ENCODE measurements around the gene RCN2.
A peak's percentile ranks its signal among the peaks of the same experiment; 100 is the strongest.

The RCN2 gene

DNA sequence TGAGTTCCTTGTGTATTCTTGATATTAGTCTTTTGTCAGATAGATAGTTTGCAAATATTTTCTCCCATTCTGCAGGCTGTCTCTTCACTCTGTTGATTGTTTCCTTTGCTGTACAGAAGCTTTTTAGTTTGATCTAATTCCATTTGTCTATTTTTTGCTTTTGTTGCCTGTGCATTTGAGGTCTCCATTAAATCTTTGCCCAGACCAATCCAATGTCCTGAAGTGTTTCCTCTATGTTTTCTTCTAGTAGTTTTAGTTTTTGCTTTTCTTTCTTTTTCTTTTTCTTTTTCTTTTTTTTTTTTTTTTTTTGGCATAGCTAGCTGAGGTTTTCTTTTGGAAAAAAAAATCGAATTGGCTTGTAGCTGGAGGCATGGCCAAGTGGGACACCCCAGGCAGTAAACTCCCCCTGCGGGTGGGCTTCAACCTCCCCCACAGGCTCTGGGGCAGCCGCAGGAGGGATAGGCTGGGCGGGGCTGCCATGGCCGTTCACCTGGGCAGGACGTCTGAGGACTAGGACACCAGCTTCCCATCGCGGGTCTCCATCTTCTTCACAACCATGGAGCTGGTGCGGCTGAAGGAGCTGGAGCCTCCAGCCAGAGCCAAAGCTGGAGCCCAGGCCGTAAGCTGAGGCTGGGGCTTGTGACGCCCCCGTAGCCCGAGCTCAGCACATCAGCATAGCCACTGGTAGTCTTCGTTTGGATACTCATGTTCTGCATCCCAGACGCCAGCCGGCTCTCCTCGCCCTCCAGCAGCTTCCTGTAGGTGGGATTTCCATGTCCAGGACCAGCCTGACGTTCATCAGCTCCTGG is 47.2 kb downstream of the RCN2 start:
- peaks cover 0 to 25% (median 9%) of the 10 kb centered on the region in 4 experiments for H3K4me1 ChIP-seq (ENCODE audit: control extremely low read depth in 1 of 4, control insufficient read depth in 4 of 4, insufficient read depth in 4 of 4, low read length in 3 of 4)
- no peak overlapping the region for H3K4me3 ChIP-seq (ENCODE audit: control insufficient read depth in 1 of 7, extremely low read depth in 1 of 7, insufficient read depth in 4 of 7, low read depth in 2 of 7, low read length in 6 of 7)
- H3K9me3 ChIP-seq (ENCODE audit: control extremely low read depth in 1 of 5, control insufficient read depth in 4 of 5, insufficient read depth in 2 of 5, low read depth in 1 of 5, low read length in 4 of 5): peaks cover 0 to 3% (median 0%) of the 10 kb centered on the region in 5 experiments
- H3K36me3 ChIP-seq (ENCODE audit: control insufficient read depth in 4 of 4, insufficient read depth in 4 of 4, low read length in 3 of 4): no peaks in the 10 kb centered on the region
- no peak overlapping the region for H3K27ac ChIP-seq (ENCODE audit: insufficient read depth in 1 of 2, low read depth in 1 of 2, low read length in 2 of 2, poor library complexity in 1 of 2, severe bottlenecking in 2 of 2)
- ChIA-PET POLR2A (interaction anchor here (0.6 to 1.2 kb wide), 2 partner anchors 9 to 14 kb away, joined by 3 to 5 read pairs; no protein-coding TSS in a partner anchor), CTCF (interaction anchor here (1.1 to 19.0 kb wide), 6 partner anchors 9 to 51 kb away, joined by 3 to 269 read pairs (median 4); no protein-coding TSS in a partner anchor)
- no peaks in the 10 kb centered on the region for H3K27me3 ChIP-seq (replicated peaks in 2 of 5; ENCODE audit: control insufficient read depth in 4 of 5, insufficient read depth in 5 of 5, low read length in 4 of 5)
- WGBS (ENCODE audit: insufficient coverage): 93% methylated on average over 13 of the region's 18 CpGs
- DNase-seq: no peak

- DNase-seq: no peak
- Histone ChIP-seq H3K4me3 (ENCODE audit: control insufficient read depth in 1 of 7, extremely low read depth in 1 of 7, insufficient read depth in 4 of 7, low read depth in 2 of 7, low read length in 6 of 7) (no peak overlapping the region), H3K27ac (ENCODE audit: insufficient read depth in 1 of 2, low read depth in 1 of 2, low read length in 2 of 2, poor library complexity in 1 of 2, severe bottlenecking in 2 of 2) (no peak overlapping the region), H3K36me3 (ENCODE audit: control insufficient read depth in 4 of 4, insufficient read depth in 4 of 4, low read length in 3 of 4) (no peaks in the 10 kb centered on the region), H3K9me3 (ENCODE audit: control extremely low read depth in 1 of 5, control insufficient read depth in 4 of 5, insufficient read depth in 2 of 5, low read depth in 1 of 5, low read length in 4 of 5) (peaks cover 0 to 3% (median 0%) of the 10 kb centered on the region in 5 experiments), H3K4me1 (ENCODE audit: control extremely low read depth in 1 of 4, control insufficient read depth in 4 of 4, insufficient read depth in 4 of 4, low read length in 3 of 4) (peaks cover 1 to 30% (median 14%) of the 10 kb centered on the region in 4 experiments), H3K27me3 (replicated peaks in 2 of 5; ENCODE audit: control insufficient read depth in 4 of 5, insufficient read depth in 5 of 5, low read length in 4 of 5) (no peaks in the 10 kb centered on the region)
- WGBS (ENCODE audit: insufficient coverage): 97% methylated on average over 23 of the region's 23 CpGs
- CTCF ChIA-PET: interaction anchor here (1.1 to 19.0 kb wide), 7 partner anchors 10 to 50 kb away, joined by 3 to 269 read pairs (median 4); no protein-coding TSS in a partner anchor
- POLR2A ChIA-PET: interaction anchor here (1.2 kb wide), 1 partner anchor 9 kb away, joined by 3 read pairs; no protein-coding TSS in a partner anchor
Measured at GRCh38 chr15:76979331-76979925, 47.9 kb downstream of the RCN2 start.

- H3K27ac ChIP-seq (ENCODE audit: insufficient read depth in 1 of 2, low read depth in 1 of 2, low read length in 2 of 2, poor library complexity in 1 of 2, severe bottlenecking in 2 of 2): no peak overlapping the region
- no peaks in the 10 kb centered on the region for H3K36me3 ChIP-seq (ENCODE audit: control insufficient read depth in 4 of 4, insufficient read depth in 4 of 4, low read length in 3 of 4)
- no peaks in the 10 kb centered on the region for H3K27me3 ChIP-seq (replicated peaks in 2 of 5; ENCODE audit: control insufficient read depth in 4 of 5, insufficient read depth in 5 of 5, low read length in 4 of 5)
- H3K4me1 ChIP-seq (ENCODE audit: control extremely low read depth in 1 of 4, control insufficient read depth in 4 of 4, insufficient read depth in 4 of 4, low read length in 3 of 4): peaks cover 1 to 30% (median 14%) of the 10 kb centered on the region in 4 experiments
- no peak for DNase-seq
- ChIA-PET POLR2A (no interaction called here), CTCF (interaction anchor here (1.1 to 19.0 kb wide), 8 partner anchors 9 to 49 kb away, joined by 3 to 269 read pairs (median 4); no protein-coding TSS in a partner anchor)
- WGBS (ENCODE audit: insufficient coverage): 97% methylated on average over 6 of the region's 7 CpGs
- H3K9me3 ChIP-seq (ENCODE audit: control extremely low read depth in 1 of 5, control insufficient read depth in 4 of 5, insufficient read depth in 2 of 5, low read depth in 1 of 5, low read length in 4 of 5): peaks cover 0 to 3% (median 0%) of the 10 kb centered on the region in 5 experiments
- H3K4me3 ChIP-seq (ENCODE audit: control insufficient read depth in 1 of 7, extremely low read depth in 1 of 7, insufficient read depth in 4 of 7, low read depth in 2 of 7, low read length in 6 of 7): no peak overlapping the region
Measured at GRCh38 chr15:76979996-76980520, 48.5 kb downstream of the RCN2 start.

GRCh38 chr15:76982356-76982755 is 50.8 kb downstream of the RCN2 start:
- no peak for DNase-seq
- 97% methylated on average over 8 of the region's 9 CpGs for WGBS (ENCODE audit: insufficient coverage)
- POLR2A ChIA-PET: no interaction called here

GRCh38 chr15:76982756-76983155 is 51.2 kb downstream of the RCN2 start:
- ChIA-PET CTCF (interaction anchor here (3.1 to 19.0 kb wide), 2 partner anchors 9 to 47 kb away, joined by 22 to 269 read pairs; no protein-coding TSS in a partner anchor), POLR2A (no interaction called here)
- Histone ChIP-seq H3K9me3 (ENCODE audit: control extremely low read depth in 1 of 5, control insufficient read depth in 4 of 5, insufficient read depth in 2 of 5, low read depth in 1 of 5, low read length in 4 of 5) (peaks cover 0 to 3% (median 0%) of the 10 kb centered on the region in 5 experiments), H3K27ac (ENCODE audit: insufficient read depth in 1 of 2, low read depth in 1 of 2, low read length in 2 of 2, poor library complexity in 1 of 2, severe bottlenecking in 2 of 2) (no peak overlapping the region), H3K4me3 (ENCODE audit: control insufficient read depth in 1 of 7, extremely low read depth in 1 of 7, insufficient read depth in 4 of 7, low read depth in 2 of 7, low read length in 6 of 7) (no peak overlapping the region), H3K4me1 (ENCODE audit: control extremely low read depth in 1 of 4, control insufficient read depth in 4 of 4, insufficient read depth in 4 of 4, low read length in 3 of 4) (peaks cover 1 to 26% (median 9%) of the 10 kb centered on the region in 4 experiments), H3K36me3 (ENCODE audit: control insufficient read depth in 4 of 4, insufficient read depth in 4 of 4, low read length in 3 of 4) (no peaks in the 10 kb centered on the region), H3K27me3 (replicated peaks in 2 of 5; ENCODE audit: control insufficient read depth in 4 of 5, insufficient read depth in 5 of 5, low read length in 4 of 5) (no peaks in the 10 kb centered on the region)
- no peak for DNase-seq
- 100% methylated on average over 5 of the region's 6 CpGs for WGBS (ENCODE audit: insufficient coverage)

More at GRCh38 chr15:76982356-76982755, 50.8 kb downstream of the RCN2 start:
- Histone ChIP-seq H3K27me3 (replicated peaks in 2 of 5; ENCODE audit: control insufficient read depth in 4 of 5, insufficient read depth in 5 of 5, low read length in 4 of 5) (no peaks in the 10 kb centered on the region), H3K9me3 (ENCODE audit: control extremely low read depth in 1 of 5, control insufficient read depth in 4 of 5, insufficient read depth in 2 of 5, low read depth in 1 of 5, low read length in 4 of 5) (peaks cover 0 to 3% (median 0%) of the 10 kb centered on the region in 5 experiments), H3K27ac (ENCODE audit: insufficient read depth in 1 of 2, low read depth in 1 of 2, low read length in 2 of 2, poor library complexity in 1 of 2, severe bottlenecking in 2 of 2) (no peak overlapping the region), H3K4me1 (ENCODE audit: control extremely low read depth in 1 of 4, control insufficient read depth in 4 of 4, insufficient read depth in 4 of 4, low read length in 3 of 4) (peaks cover 1 to 26% (median 9%) of the 10 kb centered on the region in 4 experiments), H3K36me3 (ENCODE audit: control insufficient read depth in 4 of 4, insufficient read depth in 4 of 4, low read length in 3 of 4) (no peaks in the 10 kb centered on the region), H3K4me3 (ENCODE audit: control insufficient read depth in 1 of 7, extremely low read depth in 1 of 7, insufficient read depth in 4 of 7, low read depth in 2 of 7, low read length in 6 of 7) (no peak overlapping the region)
- CTCF ChIA-PET: interaction anchor here (3.1 to 19.0 kb wide), 2 partner anchors 8 to 47 kb away, joined by 22 to 269 read pairs; no protein-coding TSS in a partner anchor

- WGBS (ENCODE audit: insufficient coverage): 88% methylated on average over 3 of the region's 4 CpGs
Measured at GRCh38 chr15:76983590-76984375, 52.2 kb downstream of the RCN2 start.

More at GRCh38 chr15:76983590-76984375, 52.2 kb downstream of the RCN2 start:
- DNase-seq: peak in 2 of 3 donors; percentile 54 to 59
- ChIA-PET POLR2A (no interaction called here), CTCF (interaction anchor here (0.9 to 19.0 kb wide), 4 partner anchors 10 to 46 kb away, joined by 3 to 269 read pairs (median 14); partner anchors contain the start of gene PSTPIP1)
- Histone ChIP-seq H3K27me3 (replicated peaks in 2 of 5; ENCODE audit: control insufficient read depth in 4 of 5, insufficient read depth in 5 of 5, low read length in 4 of 5) (no peaks in the 10 kb centered on the region), H3K4me3 (ENCODE audit: control insufficient read depth in 1 of 7, extremely low read depth in 1 of 7, insufficient read depth in 4 of 7, low read depth in 2 of 7, low read length in 6 of 7) (no peak overlapping the region), H3K9me3 (ENCODE audit: control extremely low read depth in 1 of 5, control insufficient read depth in 4 of 5, insufficient read depth in 2 of 5, low read depth in 1 of 5, low read length in 4 of 5) (peaks cover 0 to 2% (median 0%) of the 10 kb centered on the region in 5 experiments), H3K27ac (ENCODE audit: insufficient read depth in 1 of 2, low read depth in 1 of 2, low read length in 2 of 2, poor library complexity in 1 of 2, severe bottlenecking in 2 of 2) (peak overlapping the region in 1 of 2 experiments; percentile 9), H3K36me3 (ENCODE audit: control insufficient read depth in 4 of 4, insufficient read depth in 4 of 4, low read length in 3 of 4) (no peaks in the 10 kb centered on the region), H3K4me1 (ENCODE audit: control extremely low read depth in 1 of 4, control insufficient read depth in 4 of 4, insufficient read depth in 4 of 4, low read length in 3 of 4) (peaks cover 5 to 36% (median 16%) of the 10 kb centered on the region in 4 experiments)
